ENCODE data around the gene FAM210B.
"Not testable (repeated sequence)": the region's sequence is repeated elsewhere in the genome, so short reads cannot be mapped to it uniquely, and the experiment has no call there.

FAM210B gene, protein sequence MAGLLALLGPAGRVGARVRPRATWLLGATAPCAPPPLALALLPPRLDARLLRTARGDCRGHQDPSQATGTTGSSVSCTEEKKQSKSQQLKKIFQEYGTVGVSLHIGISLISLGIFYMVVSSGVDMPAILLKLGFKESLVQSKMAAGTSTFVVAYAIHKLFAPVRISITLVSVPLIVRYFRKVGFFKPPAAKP
- total RNA-seq = 6.7 to 39.7 (median 22.9) reads per million in 9 experiments

DNA sequence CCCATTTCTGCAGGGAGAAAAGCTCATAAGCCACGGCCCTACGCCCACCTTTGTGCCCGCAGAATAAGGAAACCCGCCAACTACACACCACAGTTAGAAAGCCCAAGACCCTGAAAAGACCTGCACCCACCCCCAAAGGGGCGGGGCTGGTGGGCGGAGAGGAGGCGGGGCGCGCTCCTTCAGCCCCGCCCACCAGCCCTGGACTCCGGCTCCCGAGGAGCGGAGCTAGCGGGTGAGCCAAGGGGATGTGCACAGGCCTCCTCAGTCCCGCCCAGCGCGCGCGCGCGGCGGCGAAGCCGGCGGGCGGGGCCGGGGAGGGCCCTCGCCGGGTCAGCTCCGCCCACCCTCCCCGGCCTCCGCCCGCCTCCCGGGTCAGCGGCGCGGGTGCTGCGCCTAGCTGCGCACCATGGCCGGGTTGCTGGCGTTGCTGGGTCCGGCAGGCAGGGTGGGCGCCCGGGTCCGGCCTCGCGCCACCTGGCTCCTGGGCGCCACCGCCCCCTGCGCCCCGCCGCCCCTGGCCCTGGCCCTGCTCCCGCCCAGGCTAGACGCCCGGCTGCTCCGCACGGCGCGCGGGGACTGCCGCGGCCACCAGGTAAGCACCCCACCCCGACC lies at the start of gene FAM210B:
TSS of gene FAM210B (plus strand) at position 375 of the 612 bp plus-strand sequence. CDS start at position 407, 32 bp downstream.
- Mint-ChIP-seq H3K27me3 (no peaks in the 10 kb centered on the region), H3K4me3 (peak within 1 kb of the TSS; percentile 82 to 84), H3K36me3 (ENCODE audit: insufficient read depth) (peaks cover 2% of the 10 kb centered on the region), H3K4me1 (ENCODE audit: low read depth in 2 of 2) (peaks cover 14 to 17% of the 10 kb centered on the region in 2 donors), H3K9me3 (no peaks in the 10 kb centered on the region), H3K27ac (peak within 1 kb of the TSS in 1 of 2 donors; percentile 86)
- ATAC-seq (replicated peaks) = peak; percentile 99
- DNase-seq = peak; percentile 62 to 71 (median 64)

DNA sequence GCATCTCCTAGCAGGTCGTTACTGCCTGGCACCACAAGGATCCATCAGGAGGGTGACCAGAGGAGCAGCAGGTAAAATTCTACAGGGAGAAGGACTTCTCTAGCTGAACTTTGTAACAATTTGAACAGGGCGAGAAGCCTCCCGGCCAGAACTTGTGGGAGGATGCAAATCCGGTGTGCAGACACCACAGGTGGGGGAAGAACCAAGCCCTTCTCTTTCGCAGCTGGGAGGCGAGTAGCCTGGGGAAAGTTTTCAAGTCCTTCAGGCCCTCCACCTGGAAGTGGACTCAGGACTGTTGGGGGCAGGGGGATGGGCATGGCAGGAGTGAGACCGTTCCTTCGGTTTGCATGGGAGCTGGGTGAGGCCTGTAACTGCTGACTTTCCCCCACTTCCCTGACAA lies 42.7 kb upstream of the FAM210B start:
- ATAC-seq (replicated peaks) (no peak), DNase-seq (no peak)
- Mint-ChIP-seq H3K4me3 (no peak overlapping the region), H3K27me3 (peaks cover 61 to 83% of the 10 kb centered on the region in 2 donors), H3K4me1 (ENCODE audit: low read depth in 2 of 2) (no peaks in the 10 kb centered on the region), H3K9me3 (no peaks in the 10 kb centered on the region), H3K27ac (no peak overlapping the region), H3K36me3 (ENCODE audit: insufficient read depth) (no peaks in the 10 kb centered on the region)

DNA sequence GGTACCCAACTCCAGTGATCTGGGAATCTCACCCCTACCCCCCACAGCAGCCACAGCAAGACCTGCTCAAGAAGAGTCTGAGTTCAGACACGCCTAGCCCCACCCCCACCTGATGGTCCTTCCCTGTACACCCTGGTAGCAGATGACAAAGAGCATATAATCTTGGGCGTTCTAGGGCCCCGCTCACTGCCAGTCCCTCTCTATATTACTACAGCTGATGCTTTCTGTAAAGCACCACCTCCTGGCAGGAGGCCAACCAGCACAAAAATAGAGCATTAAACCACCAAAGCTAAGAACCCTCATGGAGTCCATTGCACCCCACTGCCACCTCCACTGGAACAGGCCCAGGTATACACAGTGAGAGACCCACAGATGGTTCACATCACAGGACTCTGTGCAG lies 42.3 kb upstream of the FAM210B start:
- no peaks in the 10 kb centered on the region for H3K4me1 Mint-ChIP-seq (ENCODE audit: low read depth in 2 of 2)
- H3K27ac Mint-ChIP-seq = no peak overlapping the region
- ATAC-seq (replicated peaks) (no peak), DNase-seq (no peak)
- H3K9me3 Mint-ChIP-seq = no peaks in the 10 kb centered on the region
- no peak overlapping the region for H3K4me3 Mint-ChIP-seq
- H3K36me3 Mint-ChIP-seq (ENCODE audit: insufficient read depth) = no peaks in the 10 kb centered on the region
- peaks cover 59 to 83% of the 10 kb centered on the region in 2 donors for H3K27me3 Mint-ChIP-seq

DNA sequence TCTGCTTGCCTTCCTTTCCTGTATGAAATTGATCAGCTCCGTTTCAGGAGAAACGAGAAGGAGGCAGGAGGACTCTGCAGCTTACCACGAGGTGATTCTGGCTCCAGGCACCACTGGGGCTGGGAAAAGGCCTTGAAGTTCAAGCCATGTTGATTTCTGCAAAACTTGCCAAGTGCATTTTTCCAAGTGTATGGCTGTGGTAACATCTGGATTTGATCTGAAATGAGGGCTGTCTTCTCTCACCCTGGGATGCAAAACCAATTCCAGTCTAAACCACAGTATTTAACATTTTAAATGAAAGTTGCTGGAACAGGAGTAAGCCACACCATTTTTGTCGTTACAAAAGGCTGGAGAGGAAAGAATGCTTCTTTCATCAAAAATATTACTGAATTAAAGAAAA lies 36.1 kb upstream of the FAM210B start:
- no peaks in the 10 kb centered on the region for H3K4me1 Mint-ChIP-seq (ENCODE audit: low read depth in 2 of 2)
- no peaks in the 10 kb centered on the region for H3K9me3 Mint-ChIP-seq
- peaks cover 3% of the 10 kb centered on the region for H3K36me3 Mint-ChIP-seq (ENCODE audit: insufficient read depth)
- ATAC-seq (replicated peaks) (no peak), DNase-seq (no peak)
- H3K27me3 Mint-ChIP-seq = peaks cover 41 to 86% of the 10 kb centered on the region in 2 donors
- no peak overlapping the region for H3K27ac Mint-ChIP-seq
- H3K4me3 Mint-ChIP-seq = no peak overlapping the region

DNA sequence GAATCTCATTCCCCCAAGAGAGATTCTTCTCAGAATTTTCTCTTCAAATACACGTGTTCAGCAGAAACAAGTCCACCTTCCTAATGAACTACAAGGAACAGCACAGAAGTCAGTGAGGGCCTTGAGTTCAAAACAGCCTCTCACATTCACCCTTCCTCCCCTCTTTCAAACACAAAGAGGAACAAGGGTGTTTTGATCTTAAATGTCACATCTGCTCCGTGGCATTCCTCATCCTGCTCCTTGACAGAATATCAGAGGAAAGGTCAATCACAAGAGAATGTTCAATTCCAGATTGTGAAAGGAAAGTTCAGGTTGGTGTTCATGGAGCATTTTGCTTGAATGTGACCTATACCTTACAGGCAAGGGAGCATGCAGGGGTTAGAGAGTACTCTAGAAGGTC lies 35.6 kb upstream of the FAM210B start:
- Mint-ChIP-seq H3K27me3 (peaks cover 38 to 80% of the 10 kb centered on the region in 2 donors), H3K9me3 (no peaks in the 10 kb centered on the region), H3K4me1 (ENCODE audit: low read depth in 2 of 2) (no peaks in the 10 kb centered on the region), H3K27ac (no peak overlapping the region), H3K4me3 (no peak overlapping the region), H3K36me3 (ENCODE audit: insufficient read depth) (peaks cover 3% of the 10 kb centered on the region)
- DNase-seq (no peak), ATAC-seq (replicated peaks) (no peak)

DNA sequence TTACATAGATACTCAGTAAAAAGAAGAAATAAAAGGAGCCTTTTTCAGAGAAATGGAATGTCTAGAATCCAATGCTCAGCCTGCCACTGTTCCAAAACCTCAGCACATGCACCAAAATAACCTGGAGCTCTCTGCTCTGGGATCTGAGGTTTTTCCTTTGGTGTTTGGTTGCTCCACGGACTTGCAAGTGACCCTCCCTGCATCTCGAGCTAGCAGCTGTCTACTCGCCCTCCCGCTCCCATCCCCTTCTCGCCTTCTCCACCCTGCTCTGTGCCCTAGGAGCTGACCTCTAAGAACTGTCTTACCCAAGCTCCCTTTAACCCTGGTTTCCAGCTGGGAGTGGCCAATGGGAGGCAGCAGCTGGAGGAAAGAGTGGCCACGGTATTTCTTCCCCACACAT lies 35.1 kb upstream of the FAM210B start:
- no peak for DNase-seq
- no peak overlapping the region for H3K27ac Mint-ChIP-seq
- no peaks in the 10 kb centered on the region for H3K9me3 Mint-ChIP-seq
- no peak overlapping the region for H3K4me3 Mint-ChIP-seq
- peaks cover 3% of the 10 kb centered on the region for H3K36me3 Mint-ChIP-seq (ENCODE audit: insufficient read depth)
- H3K27me3 Mint-ChIP-seq = peaks cover 38 to 80% of the 10 kb centered on the region in 2 donors
- no peak for ATAC-seq (replicated peaks)
- no peaks in the 10 kb centered on the region for H3K4me1 Mint-ChIP-seq (ENCODE audit: low read depth in 2 of 2)

DNA sequence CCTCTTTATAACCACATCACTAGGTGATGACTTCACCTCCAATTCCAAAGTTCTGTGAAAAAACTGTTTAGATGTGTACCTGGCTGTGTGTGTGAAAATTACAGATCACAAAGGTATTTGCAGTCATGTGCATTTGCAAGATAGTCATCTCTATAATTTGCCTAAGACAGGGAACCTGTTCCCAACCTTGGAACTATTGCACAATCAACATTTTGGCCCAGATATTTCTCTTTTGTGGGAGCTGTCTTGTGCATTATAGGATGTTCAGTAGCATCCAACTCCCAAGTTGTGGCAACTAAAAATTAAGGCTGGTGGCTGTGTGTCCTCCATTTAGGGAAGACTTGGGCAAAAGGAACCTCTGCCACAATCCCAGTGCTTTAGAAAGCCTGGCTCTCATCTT lies 34.0 kb upstream of the FAM210B start:
- H3K9me3 Mint-ChIP-seq = no peaks in the 10 kb centered on the region
- H3K4me1 Mint-ChIP-seq (ENCODE audit: low read depth in 2 of 2) = no peaks in the 10 kb centered on the region
- no peak for DNase-seq
- H3K4me3 Mint-ChIP-seq = no peak overlapping the region
- peaks cover 37 to 70% of the 10 kb centered on the region in 2 donors for H3K27me3 Mint-ChIP-seq
- peaks cover 3% of the 10 kb centered on the region for H3K36me3 Mint-ChIP-seq (ENCODE audit: insufficient read depth)
- no peak for ATAC-seq (replicated peaks)
- H3K27ac Mint-ChIP-seq = no peak overlapping the region

DNA sequence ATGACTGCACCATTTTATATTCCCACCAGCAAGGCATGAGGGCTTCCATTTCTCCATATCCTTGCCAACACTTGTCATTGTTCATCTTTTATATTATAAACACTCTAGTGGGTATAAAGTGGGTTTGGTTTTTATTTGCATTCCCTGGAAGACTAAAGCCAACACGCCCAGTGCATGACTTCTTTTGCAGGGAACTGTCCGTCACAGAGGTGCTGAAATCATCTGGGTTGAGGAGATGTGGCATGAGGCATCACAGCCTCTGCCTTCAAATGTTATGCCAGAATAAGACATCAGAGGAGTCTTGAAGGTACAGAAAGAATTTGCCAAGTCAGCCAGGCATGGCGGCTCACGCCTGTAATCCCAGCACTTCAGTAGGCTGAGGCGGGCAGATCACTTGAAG lies 29.9 kb upstream of the FAM210B start:
- peaks cover 3% of the 10 kb centered on the region for H3K36me3 Mint-ChIP-seq (ENCODE audit: insufficient read depth)
- H3K27me3 Mint-ChIP-seq = peaks cover 37 to 49% of the 10 kb centered on the region in 2 donors
- H3K27ac Mint-ChIP-seq = no peak overlapping the region
- H3K4me1 Mint-ChIP-seq (ENCODE audit: low read depth in 2 of 2) = no peaks in the 10 kb centered on the region
- no peak for DNase-seq
- no peaks in the 10 kb centered on the region for H3K9me3 Mint-ChIP-seq
- no peak overlapping the region for H3K4me3 Mint-ChIP-seq
- no peak for ATAC-seq (replicated peaks)

DNA sequence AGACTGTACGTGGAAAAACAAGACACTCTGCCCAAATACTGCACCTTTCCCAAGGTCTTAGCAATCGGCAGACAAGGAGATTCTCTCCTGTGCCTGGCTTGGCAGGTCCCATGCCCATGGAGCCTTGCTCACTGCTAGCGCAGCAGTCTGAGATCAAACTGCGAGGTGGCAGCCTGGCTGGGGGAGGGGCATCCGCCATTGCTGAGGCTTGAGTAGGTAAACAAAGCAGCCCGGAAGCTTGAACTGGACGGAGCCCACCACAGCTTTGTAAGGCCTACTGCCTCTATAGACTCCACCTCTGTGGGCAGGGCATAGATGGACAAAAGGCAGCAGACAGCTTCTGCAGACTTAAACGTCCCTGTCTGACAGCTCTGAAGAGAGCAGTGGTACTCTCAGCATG lies 22.1 kb upstream of the FAM210B start:
- DNase-seq; H3K27ac Mint-ChIP-seq; H3K9me3 Mint-ChIP-seq; H3K36me3 Mint-ChIP-seq (ENCODE audit: insufficient read depth); H3K4me3 Mint-ChIP-seq; ATAC-seq (replicated peaks); H3K4me1 Mint-ChIP-seq (ENCODE audit: low read depth in 2 of 2): not testable (repeated sequence)
- peaks cover 60 to 69% of the 10 kb centered on the region in 2 donors for H3K27me3 Mint-ChIP-seq

DNA sequence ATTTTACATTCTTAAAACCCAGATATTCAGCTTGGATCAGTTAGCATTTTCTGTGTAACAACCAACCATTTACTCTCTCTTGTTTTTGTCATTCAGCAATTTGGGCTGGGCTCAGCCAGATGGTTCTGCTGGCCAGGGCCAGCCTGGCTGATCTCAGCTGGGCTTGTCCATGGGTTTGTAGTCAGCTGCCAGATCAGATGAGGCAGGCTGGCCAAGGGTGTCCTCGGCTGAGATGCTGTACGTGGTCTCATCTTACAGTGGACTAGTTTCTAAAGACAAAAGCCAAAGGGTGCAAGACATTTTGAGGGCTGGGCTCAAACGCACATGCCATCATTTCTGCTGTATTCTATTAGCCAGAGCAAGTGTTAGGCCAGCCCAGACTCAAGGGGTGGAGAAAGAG lies 16.0 kb upstream of the FAM210B start:
- ATAC-seq (replicated peaks) (no peak), DNase-seq (no peak)
- no peaks in the 10 kb centered on the region for H3K9me3 Mint-ChIP-seq
- H3K27ac Mint-ChIP-seq = no peak overlapping the region
- peaks cover 0 to 10% of the 10 kb centered on the region in 2 donors for H3K4me1 Mint-ChIP-seq (ENCODE audit: low read depth in 2 of 2)
- no peak overlapping the region for H3K4me3 Mint-ChIP-seq
- no peaks in the 10 kb centered on the region for H3K36me3 Mint-ChIP-seq (ENCODE audit: insufficient read depth)
- H3K27me3 Mint-ChIP-seq = peaks cover 69 to 88% of the 10 kb centered on the region in 2 donors

DNA sequence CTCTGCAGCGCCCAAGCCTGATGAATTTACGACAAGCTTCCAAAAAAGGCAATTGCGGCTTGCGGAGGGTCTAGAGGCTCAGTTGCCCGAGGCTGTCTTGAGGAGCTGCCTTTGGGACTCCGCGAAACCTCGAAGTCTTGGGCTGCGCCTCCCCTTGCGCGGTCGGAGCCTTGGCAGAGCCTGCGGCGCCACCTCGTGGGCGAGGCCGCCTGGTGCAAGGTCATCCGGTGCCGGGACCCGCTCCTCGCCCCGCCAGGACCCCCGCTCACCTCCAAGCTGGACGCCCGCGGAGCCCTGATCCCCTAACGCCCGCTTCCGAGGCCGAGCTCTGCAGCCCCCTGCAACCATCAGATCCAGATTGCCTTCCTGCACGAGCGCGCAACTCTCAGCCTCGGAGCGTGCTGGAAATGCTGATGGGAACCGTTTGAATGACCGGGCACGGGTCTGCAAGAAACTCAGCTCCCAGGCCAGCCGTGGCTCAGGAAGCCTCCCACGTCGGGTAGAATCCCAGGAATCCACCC lies 14.9 kb upstream of the FAM210B start:
- no peaks in the 10 kb centered on the region for H3K36me3 Mint-ChIP-seq (ENCODE audit: insufficient read depth)
- H3K27me3 Mint-ChIP-seq = peaks cover 69 to 88% of the 10 kb centered on the region in 2 donors
- H3K9me3 Mint-ChIP-seq = no peaks in the 10 kb centered on the region
- peaks cover 0 to 10% of the 10 kb centered on the region in 2 donors for H3K4me1 Mint-ChIP-seq (ENCODE audit: low read depth in 2 of 2)
- no peak overlapping the region for H3K27ac Mint-ChIP-seq
- peak in 1 of 3 experiments; percentile 11 for DNase-seq
- H3K4me3 Mint-ChIP-seq = peak overlapping the region; percentile 45 to 49
- ATAC-seq (replicated peaks) = peak; percentile 53

DNA sequence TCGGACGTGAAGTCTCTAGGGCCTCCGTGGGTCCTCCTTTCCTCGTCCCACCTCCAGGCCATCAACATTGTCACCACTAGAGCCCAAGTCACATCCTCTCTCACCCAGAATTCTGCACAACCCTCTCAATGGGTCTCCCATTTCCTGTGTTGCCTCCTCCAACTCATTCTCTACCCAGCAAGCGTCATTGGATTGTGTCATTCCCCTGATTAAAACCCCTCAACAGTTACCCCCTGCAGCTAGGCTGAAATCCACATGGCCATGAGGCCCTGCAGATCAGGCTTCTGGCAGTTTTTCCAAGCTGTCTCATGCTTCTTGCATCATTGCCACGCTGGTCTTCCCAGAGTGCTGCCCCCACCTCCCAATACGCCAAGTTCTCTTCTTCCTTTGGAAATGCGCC lies 12.9 kb upstream of the FAM210B start:
- no peaks in the 10 kb centered on the region for H3K36me3 Mint-ChIP-seq (ENCODE audit: insufficient read depth)
- H3K27ac Mint-ChIP-seq = no peak overlapping the region
- no peak for ATAC-seq (replicated peaks)
- no peak for DNase-seq
- H3K9me3 Mint-ChIP-seq = no peaks in the 10 kb centered on the region
- H3K4me3 Mint-ChIP-seq = no peak overlapping the region
- H3K27me3 Mint-ChIP-seq = peaks cover 52 to 87% of the 10 kb centered on the region in 2 donors
- peaks cover 0 to 10% of the 10 kb centered on the region in 2 donors for H3K4me1 Mint-ChIP-seq (ENCODE audit: low read depth in 2 of 2)

DNA sequence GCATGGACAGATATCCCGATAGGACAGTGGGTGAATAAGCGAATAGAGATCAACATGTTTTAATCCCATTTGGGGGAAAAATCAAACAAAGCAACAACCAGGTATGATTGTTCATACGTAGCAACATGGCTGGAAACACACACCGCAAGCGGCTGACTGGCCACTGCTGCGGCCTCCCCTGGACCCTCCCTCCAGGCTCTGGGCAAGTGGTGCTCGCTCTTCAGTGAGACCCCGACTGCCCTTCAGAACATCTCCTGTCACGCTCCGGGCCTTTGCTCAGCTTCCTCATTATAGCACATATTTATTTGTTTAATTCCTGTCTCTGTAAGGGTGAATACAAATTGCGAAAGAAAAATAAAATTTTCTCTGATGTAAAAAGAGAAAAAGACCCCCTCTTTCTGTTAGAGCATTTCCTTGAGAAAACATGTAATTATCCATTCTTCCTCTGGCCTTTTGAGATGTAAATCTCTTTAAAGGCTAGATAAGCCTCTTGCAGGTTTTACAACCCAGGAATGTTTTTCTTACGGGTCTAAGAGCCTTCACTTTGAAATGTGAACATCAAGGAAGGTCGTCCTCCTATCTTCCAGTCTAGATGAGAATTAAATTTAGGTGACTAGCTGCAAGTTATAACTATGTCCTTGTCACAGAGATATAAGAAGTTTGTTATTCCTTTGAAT lies 11.0 kb upstream of the FAM210B start:
- Mint-ChIP-seq H3K9me3 (no peaks in the 10 kb centered on the region), H3K27me3 (peaks cover 49 to 81% of the 10 kb centered on the region in 2 donors), H3K36me3 (ENCODE audit: insufficient read depth) (no peaks in the 10 kb centered on the region), H3K27ac (no peak overlapping the region), H3K4me3 (no peak overlapping the region), H3K4me1 (ENCODE audit: low read depth in 2 of 2) (peaks cover 0 to 10% of the 10 kb centered on the region in 2 donors)
- DNase-seq = no peak
- no peak for ATAC-seq (replicated peaks)
